ENCODE data around the gene NEK10.
A peak's percentile ranks its signal among the peaks of the same experiment; 100 is the strongest.
"Not testable (repeated sequence)": the region's sequence is repeated elsewhere in the genome, so short reads cannot be mapped to it uniquely, and the experiment has no call there.

Gene NEK10

GRCh38 chr3:27368831-27369607 is at the start of gene NEK10:
Gene NEK10 (minus strand): TSS chr3:27369383. CDS start chr3:27352882, 16,501 bp downstream.
- peak; percentile 76 for DNase-seq

- DNase-seq, result no peak
Observed at GRCh38 chr3:27415202-27415601, 46.0 kb upstream of the NEK10 start.

GRCh38 chr3:27392950-27393679 is 23.9 kb upstream of the NEK10 start:
- DNase-seq, result no peak

GRCh38 chr3:27392414-27392813 is 23.2 kb upstream of the NEK10 start:
- DNase-seq, result not testable (repeated sequence)

GRCh38 chr3:27391796-27392195 is 22.6 kb upstream of the NEK10 start:
- DNase-seq, result no peak

DNA sequence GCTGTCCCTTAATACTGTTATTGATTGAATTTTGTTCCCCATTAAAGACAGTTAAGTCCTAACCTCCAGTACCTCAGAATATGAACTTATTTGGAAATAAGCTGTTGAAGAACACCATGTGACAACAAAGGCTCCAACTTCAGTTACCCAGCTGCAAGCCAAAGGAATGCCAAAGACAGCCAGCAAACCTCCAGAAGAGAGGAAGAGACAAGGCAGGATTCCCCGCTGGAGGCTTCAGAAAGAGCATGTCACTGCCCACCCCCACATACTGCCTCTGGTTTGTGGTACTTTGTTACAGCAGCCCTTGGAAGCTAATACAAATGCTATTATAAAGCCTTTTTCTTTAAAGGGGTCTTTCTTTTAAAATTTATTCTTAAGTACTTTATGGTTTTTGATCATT is 18.4 kb upstream of the NEK10 start:
- no peak for DNase-seq

- no peak for DNase-seq
Observed at GRCh38 chr3:27385504-27385903, 16.3 kb upstream of the NEK10 start.

DNA sequence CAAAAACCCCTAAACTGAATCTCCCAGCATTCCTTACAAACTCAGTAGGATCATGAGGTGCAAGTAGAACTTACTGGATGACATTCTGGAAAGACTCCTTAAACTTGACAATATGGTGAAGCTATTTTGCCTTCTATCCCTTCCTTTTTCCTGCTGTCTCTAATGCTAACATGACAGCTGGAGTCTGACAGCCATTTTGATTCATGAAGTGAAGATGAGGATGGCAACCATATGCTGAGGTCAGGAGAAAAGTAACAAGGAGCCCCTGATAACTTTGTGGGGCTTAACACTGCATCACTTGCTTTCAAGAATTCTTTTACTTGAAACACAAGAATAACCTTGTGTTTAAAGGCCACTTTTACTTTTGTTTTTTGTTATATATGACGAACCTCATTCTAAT is 15.0 kb upstream of the NEK10 start:
- no peak for DNase-seq

GRCh38 chr3:27380433-27381357 is 11.5 kb upstream of the NEK10 start:
- no peak for DNase-seq

- DNase-seq, result no peak
Observed at GRCh38 chr3:27378331-27378730, 9.1 kb upstream of the NEK10 start.

- no peak for DNase-seq
Observed at GRCh38 chr3:27376109-27376772, 7.1 kb upstream of the NEK10 start.

- DNase-seq, result no peak
Observed at GRCh38 chr3:27366062-27366591, 3.1 kb downstream of the NEK10 start.

DNA sequence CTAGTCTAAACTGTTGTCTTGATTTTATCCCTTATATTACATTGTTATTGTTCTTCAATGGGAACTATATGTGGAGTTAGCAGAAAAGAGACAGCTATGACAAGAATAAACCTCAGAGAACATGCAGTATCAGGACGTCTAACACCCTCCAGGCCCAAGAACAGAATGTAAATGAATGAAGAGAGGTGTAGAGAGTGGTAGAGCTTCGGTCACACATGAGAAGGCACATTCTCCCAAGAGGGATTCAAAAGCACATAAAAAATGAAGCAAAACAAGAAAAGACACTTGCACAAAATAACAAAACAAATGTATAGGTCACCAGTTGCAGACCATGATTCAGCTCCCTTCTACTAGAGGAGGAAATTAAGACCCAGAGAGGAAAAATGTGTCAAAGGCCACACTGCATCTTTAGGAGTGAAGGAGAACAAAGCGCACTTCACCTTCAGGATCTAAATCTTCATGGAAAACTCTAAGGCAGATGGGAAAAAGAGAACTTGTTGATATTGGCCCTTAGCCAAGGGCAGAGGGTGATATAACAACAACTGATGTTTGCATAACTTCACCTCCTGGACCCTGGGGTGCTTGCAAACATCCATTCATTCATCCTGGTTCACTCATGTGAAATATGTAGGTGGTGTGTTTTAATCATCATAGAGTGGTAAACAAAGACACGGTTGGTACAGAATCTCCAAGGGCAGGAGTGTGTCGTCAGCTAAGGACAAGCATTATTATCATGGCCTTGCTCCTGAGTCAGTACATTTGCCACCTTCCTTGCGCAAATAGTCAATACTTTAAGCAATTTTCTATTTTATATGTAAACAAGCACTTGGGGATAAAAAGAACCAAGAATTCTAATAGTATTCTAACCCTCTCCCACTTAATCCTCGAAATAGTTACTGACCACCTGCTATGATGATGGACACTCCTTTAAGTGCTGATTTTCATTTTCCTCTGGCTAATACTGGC is 8.8 kb downstream of the NEK10 start:
- no peak for DNase-seq

DNA sequence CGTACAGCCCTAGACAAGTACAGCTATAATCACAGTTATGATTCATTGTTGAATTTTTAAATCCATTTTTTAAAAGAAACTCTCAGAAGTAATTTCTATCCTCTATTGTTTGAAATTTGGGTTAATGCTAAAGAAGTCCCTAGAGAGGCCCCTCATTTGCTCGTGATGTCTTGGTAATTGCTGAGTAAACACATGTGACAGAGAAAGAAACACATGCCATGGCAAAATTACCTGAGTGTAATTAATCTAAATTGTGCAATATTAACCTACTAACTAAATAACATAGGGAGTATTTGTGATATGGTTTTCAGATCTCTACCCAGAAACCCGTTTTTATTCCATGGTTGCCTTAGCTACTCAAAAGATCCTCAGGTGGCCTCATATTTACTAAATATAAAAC is 10.8 kb downstream of the NEK10 start:
- DNase-seq, result no peak

GRCh38 chr3:27357665-27358258 is 11.4 kb downstream of the NEK10 start:
- DNase-seq, result no peak

DNA sequence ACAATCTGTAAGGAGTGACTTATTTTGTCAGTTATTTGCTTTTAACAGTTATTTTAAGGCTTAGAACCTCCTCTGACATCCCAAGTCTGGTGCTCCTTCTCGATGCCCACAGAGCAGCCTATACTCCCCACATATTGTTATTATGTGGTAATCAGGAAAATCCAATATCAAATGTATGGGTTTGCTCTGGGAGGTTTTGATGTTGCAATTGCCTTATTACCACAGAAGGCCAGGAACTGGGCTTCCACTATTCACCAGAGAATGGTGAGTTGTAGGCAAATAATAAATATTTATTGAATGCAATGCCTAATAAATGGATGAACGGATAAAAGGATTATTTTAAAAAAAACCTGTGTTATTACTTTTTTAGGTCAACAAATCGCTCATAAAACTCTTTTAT is 12.2 kb downstream of the NEK10 start:
- no peak for DNase-seq

DNA sequence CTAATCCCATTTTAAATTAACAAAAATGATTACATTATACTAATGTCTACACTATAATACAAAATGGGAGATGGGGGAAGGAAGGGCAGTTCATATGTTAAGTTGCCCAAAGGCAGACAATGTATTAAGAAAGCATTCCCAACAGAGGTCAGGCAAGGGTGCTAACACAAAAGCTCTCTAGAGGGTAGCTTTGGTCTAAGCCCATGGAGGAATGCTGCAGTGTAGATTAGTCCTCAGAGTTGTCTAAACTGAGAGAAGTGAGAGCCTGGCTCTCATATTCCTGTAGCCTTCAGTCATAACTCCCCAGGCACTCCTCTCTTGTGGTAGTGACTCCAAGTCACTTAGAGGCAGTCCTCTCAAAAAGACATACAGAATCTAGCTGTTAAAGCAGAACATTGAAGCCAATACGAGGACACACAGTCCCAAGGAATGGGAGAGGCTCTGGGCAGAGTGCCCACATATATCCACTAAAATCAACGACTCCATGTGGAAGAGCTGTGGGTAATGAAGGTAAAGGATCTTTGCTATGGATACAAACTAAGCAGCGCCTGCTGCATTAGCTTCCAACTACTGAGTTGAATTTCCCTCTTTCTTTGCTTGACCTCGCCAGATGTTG is 14.5 kb downstream of the NEK10 start:
- DNase-seq, result no peak

- no peak for DNase-seq
Observed at GRCh38 chr3:27354161-27354560, 15.0 kb downstream of the NEK10 start.

DNA sequence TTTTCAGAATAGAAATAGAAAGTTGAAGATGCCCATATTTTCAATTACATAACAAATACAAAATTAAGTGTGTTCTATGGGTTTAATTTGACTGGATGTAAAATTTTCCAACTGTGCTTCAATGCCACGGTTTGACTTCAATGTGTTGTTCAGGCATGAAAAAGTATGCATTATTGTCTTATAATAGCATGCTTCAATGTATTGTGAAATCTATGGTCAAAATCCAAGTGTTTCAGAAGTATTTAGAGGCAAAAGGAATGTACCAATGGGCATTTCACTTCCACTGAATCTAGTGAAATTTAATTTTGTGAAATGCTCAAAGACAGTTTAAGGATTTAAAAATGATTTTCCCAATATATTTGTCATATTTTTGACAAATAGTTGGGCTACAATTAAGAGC is 16.0 kb downstream of the NEK10 start:
- no peak for DNase-seq

- no peak for DNase-seq
Observed at GRCh38 chr3:27352047-27352446, 17.1 kb downstream of the NEK10 start.

All from NCI-H1092 (cell line).